ENCODE measurements around the gene MEPCE.

Gene MEPCE

DNA sequence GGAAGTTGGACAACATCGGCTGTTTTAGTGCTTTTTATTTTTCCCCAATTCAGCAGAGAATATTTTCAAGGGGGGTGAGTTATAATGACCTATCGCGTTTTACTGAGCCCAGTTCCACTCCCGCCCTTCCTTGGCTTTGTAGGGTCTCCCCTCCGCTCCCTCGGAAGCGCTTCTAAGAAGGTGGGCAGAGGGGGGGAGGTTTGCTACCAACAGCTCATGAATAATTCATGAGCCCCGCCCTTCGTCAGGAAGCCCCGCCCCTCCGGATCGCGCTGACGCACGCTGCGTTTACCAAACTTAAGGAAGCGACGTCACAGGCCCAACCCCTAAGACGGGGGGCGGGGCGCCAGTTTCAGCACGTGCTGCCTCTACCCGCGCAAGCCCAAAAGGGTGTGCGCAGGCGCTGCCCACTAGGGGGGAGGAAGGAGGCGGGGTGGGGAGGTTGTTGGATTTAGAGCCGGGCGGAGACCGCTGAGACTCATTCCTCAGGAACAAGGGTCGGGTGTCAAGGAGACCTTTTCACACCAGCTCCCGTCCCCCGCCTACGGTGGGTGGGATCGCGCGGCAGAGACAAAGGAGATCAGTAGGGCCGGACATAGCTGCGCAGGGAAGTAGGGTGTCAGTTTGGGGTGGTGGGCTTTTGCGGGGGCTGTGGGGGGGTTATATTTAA is 529 bp upstream of the MEPCE start:
- Histone ChIP-seq H3K9me3 (ENCODE audit: low read length) (no peaks in the 10 kb centered on the region), H3K4me1 (ENCODE audit: insufficient read depth, low read length) (peaks cover 30% of the 10 kb centered on the region), H3K36me3 (ENCODE audit: insufficient read depth, low read length) (peaks cover 27% of the 10 kb centered on the region), H3K4me3 (ENCODE audit: low read depth in 1 of 2, low read length in 2 of 2) (peak overlapping the region; percentile 60 to 79), H3K9ac (ENCODE audit: low read length) (peak overlapping the region; percentile 86), H3K27ac (ENCODE audit: low read depth, low read length) (peak overlapping the region; percentile 86), H3K27me3 (ENCODE audit: control insufficient read depth in 1 of 2, insufficient read depth in 2 of 2, low read length in 2 of 2) (no peaks in the 10 kb centered on the region)

- Histone ChIP-seq H3K9me3 (ENCODE audit: low read length) (no peaks in the 10 kb centered on the region), H3K9ac (ENCODE audit: low read length) (peak overlapping the region; percentile 61), H3K27ac (ENCODE audit: low read depth, low read length) (peak overlapping the region; percentile 86), H3K4me3 (ENCODE audit: low read depth in 1 of 2, low read length in 2 of 2) (peak overlapping the region; percentile 74 to 89), H3K36me3 (ENCODE audit: insufficient read depth, low read length) (peaks cover 37% of the 10 kb centered on the region), H3K27me3 (ENCODE audit: control insufficient read depth in 1 of 2, insufficient read depth in 2 of 2, low read length in 2 of 2) (no peaks in the 10 kb centered on the region), H3K4me1 (ENCODE audit: insufficient read depth, low read length) (peaks cover 41% of the 10 kb centered on the region)
Observed at GRCh38 chr7:100430493-100431285, 1.1 kb downstream of the MEPCE start.

- Histone ChIP-seq H3K36me3 (ENCODE audit: insufficient read depth, low read length) (peaks cover 37% of the 10 kb centered on the region), H3K9ac (ENCODE audit: low read length) (peak overlapping the region; percentile 61), H3K4me3 (ENCODE audit: low read depth in 1 of 2, low read length in 2 of 2) (peak overlapping the region in 1 of 2 donors; percentile 89), H3K4me1 (ENCODE audit: insufficient read depth, low read length) (peaks cover 41% of the 10 kb centered on the region), H3K27me3 (ENCODE audit: control insufficient read depth in 1 of 2, insufficient read depth in 2 of 2, low read length in 2 of 2) (no peaks in the 10 kb centered on the region), H3K9me3 (ENCODE audit: low read length) (no peaks in the 10 kb centered on the region), H3K27ac (ENCODE audit: low read depth, low read length) (peak overlapping the region; percentile 86)
Observed at GRCh38 chr7:100431286-100431735, 1.7 kb downstream of the MEPCE start.

DNA sequence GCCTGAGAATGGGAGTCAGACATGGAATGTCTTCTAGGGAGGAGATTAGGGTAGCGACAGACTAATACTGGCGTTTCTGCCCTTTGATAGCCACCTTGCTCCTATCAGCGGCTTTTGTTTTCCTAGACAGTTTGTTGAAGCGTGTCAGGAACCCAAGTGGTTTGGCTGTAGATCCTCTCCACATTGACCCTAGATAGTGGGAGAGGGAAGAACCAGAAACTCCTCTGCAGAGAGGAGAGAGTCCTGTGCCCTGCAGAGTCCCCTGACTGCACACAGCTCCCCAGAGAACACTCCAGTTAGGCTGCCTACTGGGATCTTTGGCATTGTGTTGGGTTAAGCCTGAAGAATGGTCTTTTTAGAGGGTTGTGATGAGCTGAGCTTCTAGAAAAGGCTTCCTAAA is 2.4 kb downstream of the MEPCE start:
- H3K36me3 ChIP-seq (ENCODE audit: insufficient read depth, low read length): peaks cover 37% of the 10 kb centered on the region
- no peak overlapping the region for H3K4me3 ChIP-seq (ENCODE audit: low read depth in 1 of 2, low read length in 2 of 2)
- H3K9ac ChIP-seq (ENCODE audit: low read length): no peak overlapping the region
- no peaks in the 10 kb centered on the region for H3K9me3 ChIP-seq (ENCODE audit: low read length)
- H3K27me3 ChIP-seq (ENCODE audit: control insufficient read depth in 1 of 2, insufficient read depth in 2 of 2, low read length in 2 of 2): no peaks in the 10 kb centered on the region
- H3K4me1 ChIP-seq (ENCODE audit: insufficient read depth, low read length): peaks cover 41% of the 10 kb centered on the region
- H3K27ac ChIP-seq (ENCODE audit: low read depth, low read length): peak overlapping the region; percentile 2

DNA sequence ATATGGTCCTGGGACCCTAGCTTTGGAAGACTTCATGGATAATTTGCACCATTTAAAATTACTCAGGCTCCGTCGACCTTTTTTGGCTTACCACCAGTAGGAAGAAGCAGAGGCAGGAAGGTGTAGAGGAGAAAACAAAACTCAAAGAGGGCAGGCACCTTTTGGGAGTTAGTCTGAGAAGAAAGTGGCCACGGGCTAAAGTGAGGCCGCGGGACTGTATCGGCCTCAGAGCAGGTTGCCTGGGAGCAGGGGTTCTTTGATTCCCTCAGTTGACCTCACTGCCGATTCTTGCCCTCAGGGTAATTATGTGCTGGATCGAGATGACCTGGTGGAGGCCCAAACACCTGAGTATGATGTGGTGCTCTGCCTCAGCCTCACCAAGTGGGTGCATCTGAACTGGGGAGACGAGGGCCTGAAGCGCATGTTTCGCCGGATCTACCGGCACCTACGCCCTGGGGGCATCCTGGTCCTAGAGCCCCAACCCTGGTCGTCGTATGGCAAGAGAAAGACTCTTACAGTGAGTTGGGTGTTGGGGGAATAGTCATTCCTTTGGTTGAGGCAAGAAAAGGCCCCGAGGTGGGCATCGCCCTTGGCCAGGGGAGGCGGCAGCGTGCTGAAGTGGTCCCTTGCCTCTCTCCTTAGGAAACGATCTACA is 3.1 kb downstream of the MEPCE start:
- Histone ChIP-seq H3K27ac (ENCODE audit: low read depth, low read length) (no peak overlapping the region), H3K27me3 (ENCODE audit: control insufficient read depth in 1 of 2, insufficient read depth in 2 of 2, low read length in 2 of 2) (no peaks in the 10 kb centered on the region), H3K4me1 (ENCODE audit: insufficient read depth, low read length) (peaks cover 40% of the 10 kb centered on the region), H3K9me3 (ENCODE audit: low read length) (no peaks in the 10 kb centered on the region), H3K36me3 (ENCODE audit: insufficient read depth, low read length) (peaks cover 37% of the 10 kb centered on the region), H3K4me3 (ENCODE audit: low read depth in 1 of 2, low read length in 2 of 2) (no peak overlapping the region), H3K9ac (ENCODE audit: low read length) (no peak overlapping the region)

DNA sequence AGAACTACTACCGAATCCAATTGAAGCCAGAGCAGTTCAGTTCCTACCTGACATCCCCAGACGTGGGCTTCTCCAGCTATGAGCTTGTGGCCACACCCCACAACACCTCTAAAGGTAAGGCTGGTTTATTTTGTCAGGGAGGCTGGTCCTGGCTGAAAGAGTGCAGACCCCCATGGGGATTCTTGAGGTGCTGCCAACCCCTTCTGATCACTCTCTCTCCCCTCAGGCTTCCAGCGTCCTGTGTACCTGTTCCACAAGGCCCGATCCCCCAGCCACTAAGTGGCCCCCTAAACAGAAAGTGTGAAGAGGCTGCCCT is 3.6 kb downstream of the MEPCE start:
- peaks cover 35% of the 10 kb centered on the region for H3K4me1 ChIP-seq (ENCODE audit: insufficient read depth, low read length)
- H3K36me3 ChIP-seq (ENCODE audit: insufficient read depth, low read length): peaks cover 37% of the 10 kb centered on the region
- no peak overlapping the region for H3K9ac ChIP-seq (ENCODE audit: low read length)
- no peaks in the 10 kb centered on the region for H3K27me3 ChIP-seq (ENCODE audit: control insufficient read depth in 1 of 2, insufficient read depth in 2 of 2, low read length in 2 of 2)
- H3K9me3 ChIP-seq (ENCODE audit: low read length): no peaks in the 10 kb centered on the region
- no peak overlapping the region for H3K4me3 ChIP-seq (ENCODE audit: low read depth in 1 of 2, low read length in 2 of 2)
- H3K27ac ChIP-seq (ENCODE audit: low read depth, low read length): no peak overlapping the region

- no peak overlapping the region for H3K27ac ChIP-seq (ENCODE audit: low read depth, low read length)
- H3K9ac ChIP-seq (ENCODE audit: low read length): no peak overlapping the region
- peaks cover 37% of the 10 kb centered on the region for H3K36me3 ChIP-seq (ENCODE audit: insufficient read depth, low read length)
Observed at GRCh38 chr7:100433592-100434296, 4.1 kb downstream of the MEPCE start.

DNA sequence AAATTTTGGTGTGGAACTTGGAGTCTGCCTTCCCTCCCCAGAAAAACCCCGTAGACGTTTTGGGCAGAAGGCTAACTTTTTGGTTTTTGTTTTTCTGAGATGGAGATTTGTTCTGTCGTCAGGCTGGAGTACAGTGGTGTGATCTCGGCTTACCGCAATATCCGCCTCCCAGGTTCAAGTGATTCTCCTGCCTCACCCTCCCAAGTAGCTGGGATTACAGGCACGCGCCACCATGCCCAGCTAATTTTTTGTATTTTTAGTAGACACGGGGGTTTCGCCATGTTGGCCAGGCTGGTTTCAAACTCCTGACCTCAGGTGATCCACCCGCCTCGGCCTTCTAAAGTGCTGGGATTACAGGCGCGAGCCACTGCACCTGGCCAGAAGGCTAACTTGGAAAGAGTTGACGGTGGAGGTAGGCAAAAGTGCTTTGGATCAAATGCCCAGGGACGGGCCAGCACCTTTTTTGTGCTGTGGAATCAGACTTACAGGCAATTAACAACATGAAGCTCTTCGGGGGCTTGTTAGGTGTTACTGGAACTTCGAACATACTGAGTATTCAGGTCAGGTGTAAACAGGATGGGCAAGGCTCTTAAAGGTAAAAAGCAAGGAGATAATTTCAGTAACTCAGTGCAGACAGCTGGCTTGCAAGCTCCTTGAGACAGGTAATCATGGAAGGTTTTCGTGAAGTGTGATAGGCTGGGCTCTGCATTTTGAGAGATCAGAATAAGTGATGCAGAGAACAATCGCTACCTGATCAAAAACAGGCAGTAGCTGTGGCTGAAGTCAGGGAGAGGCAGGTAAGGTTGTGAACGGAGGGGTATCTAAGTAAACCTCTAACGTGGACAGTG is 4.9 kb downstream of the MEPCE start:
- Histone ChIP-seq H3K9ac (ENCODE audit: low read length) (peak overlapping the region; percentile 19), H3K4me1 (ENCODE audit: insufficient read depth, low read length) (peaks cover 35% of the 10 kb centered on the region), H3K27me3 (ENCODE audit: control insufficient read depth in 1 of 2, insufficient read depth in 2 of 2, low read length in 2 of 2) (no peaks in the 10 kb centered on the region), H3K36me3 (ENCODE audit: insufficient read depth, low read length) (peaks cover 37% of the 10 kb centered on the region), H3K27ac (ENCODE audit: low read depth, low read length) (no peak overlapping the region), H3K9me3 (ENCODE audit: low read length) (no peaks in the 10 kb centered on the region), H3K4me3 (ENCODE audit: low read depth in 1 of 2, low read length in 2 of 2) (peak overlapping the region; percentile 47 to 84)

More at GRCh38 chr7:100433592-100434296, 4.1 kb downstream of the MEPCE start:
- Histone ChIP-seq H3K9me3 (ENCODE audit: low read length) (no peaks in the 10 kb centered on the region), H3K4me1 (ENCODE audit: insufficient read depth, low read length) (peaks cover 35% of the 10 kb centered on the region), H3K27me3 (ENCODE audit: control insufficient read depth in 1 of 2, insufficient read depth in 2 of 2, low read length in 2 of 2) (no peaks in the 10 kb centered on the region), H3K4me3 (ENCODE audit: low read depth in 1 of 2, low read length in 2 of 2) (no peak overlapping the region)

DNA sequence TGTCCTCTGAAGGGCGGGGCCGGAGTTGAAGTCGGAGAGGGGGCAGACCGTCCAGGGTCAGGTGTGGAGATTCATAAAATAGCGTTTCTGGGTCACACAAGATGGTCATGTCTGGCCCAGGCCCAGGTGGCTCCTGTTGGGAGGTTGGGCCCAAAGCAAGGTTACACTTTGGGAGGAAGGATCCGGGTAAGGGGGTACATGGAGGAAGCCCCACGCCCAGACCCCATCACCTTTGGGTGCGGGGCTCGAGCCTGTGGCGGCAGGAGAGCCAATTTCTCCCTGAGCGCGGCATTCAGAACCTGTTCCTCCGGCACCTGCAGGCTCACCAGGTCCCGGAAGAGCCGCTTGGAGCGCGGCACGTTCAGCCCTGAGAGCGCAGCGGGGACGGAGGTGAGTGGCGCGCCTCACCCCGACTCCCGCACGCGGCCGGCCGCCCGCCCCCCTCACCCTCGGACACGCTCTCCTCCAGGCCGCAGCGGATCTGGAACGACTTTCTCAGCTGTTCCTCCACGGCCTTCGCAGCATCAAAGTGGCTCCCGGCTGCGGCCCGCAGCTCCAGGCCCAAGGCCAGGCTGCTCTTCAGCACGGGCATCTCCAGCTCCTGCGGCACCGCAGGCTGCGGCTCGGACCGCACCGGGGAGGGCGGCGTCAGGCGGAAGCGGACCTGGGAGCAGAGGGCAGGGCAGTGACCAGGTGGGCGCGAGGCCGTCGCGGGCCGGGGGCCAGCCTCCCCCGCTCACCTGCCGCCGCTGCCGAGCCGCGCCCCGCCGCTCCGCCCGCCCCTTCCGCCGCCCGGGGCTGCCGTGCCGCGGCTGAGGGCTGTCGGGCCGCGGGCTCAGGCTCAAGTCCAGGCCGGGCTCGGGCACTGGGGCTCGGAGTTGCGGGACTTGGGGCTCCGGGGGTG is 6.0 kb downstream of the MEPCE start:
- Histone ChIP-seq H3K27me3 (ENCODE audit: control insufficient read depth in 1 of 2, insufficient read depth in 2 of 2, low read length in 2 of 2) (no peaks in the 10 kb centered on the region), H3K4me1 (ENCODE audit: insufficient read depth, low read length) (peaks cover 32% of the 10 kb centered on the region), H3K4me3 (ENCODE audit: low read depth in 1 of 2, low read length in 2 of 2) (peak overlapping the region; percentile 47 to 84), H3K9ac (ENCODE audit: low read length) (peak overlapping the region; percentile 19), H3K36me3 (ENCODE audit: insufficient read depth, low read length) (peaks cover 37% of the 10 kb centered on the region), H3K27ac (ENCODE audit: low read depth, low read length) (peak overlapping the region; percentile 92), H3K9me3 (ENCODE audit: low read length) (no peaks in the 10 kb centered on the region)
